GM21367 (cell line): ENCODE measurements around the gene MAP2K6.

Experiments
- ATAC-seq: cut with Tn5 transposase; IDR thresholded peaks from one replicate; pipeline ENCODE4 v1.9.1; 2021; ENCODE audit not compliant: unreplicated experiment

MAP2K6 gene

GRCh38 chr17:69425978-69426377 is 11.5 kb downstream of the MAP2K6 start:
- no peak for ATAC-seq

DNA sequence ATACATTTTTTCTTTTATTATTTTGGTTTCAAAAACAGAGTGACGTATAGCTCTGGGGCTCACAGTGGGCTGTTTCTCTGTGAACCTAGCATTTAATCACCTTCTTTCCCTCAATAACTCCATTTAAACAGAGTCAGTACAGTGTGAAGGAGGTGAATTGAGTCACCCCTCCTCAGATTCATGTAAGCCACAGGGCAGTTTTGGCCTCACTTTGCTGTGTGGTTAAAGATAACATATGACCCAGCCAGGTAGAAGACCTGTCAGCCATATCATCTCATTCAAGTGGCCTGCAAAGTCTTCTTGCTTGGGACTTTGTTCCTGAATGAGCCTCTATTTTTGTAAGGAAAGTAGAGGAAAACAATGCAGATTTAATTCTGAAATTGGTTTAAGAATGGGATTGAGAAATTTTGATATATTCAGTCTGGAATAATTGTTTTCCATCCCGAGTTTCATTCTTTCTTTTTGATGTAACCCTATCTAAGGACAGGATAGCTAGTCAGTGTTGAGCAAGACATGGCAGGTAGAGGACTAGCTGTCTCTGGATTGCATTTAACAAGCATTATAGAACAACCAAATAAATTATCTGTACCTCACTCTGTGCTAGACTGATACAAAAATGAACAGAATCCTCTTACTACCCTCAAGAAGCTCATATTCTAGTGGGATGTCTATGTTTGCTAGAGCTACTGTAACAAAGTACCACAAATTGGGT is 13.1 kb downstream of the MAP2K6 start:
- no peak for ATAC-seq

GRCh38 chr17:69428252-69428980 is 13.9 kb downstream of the MAP2K6 start:
- ATAC-seq, result no peak

GRCh38 chr17:69430488-69430887 is 16.0 kb downstream of the MAP2K6 start:
- ATAC-seq, result no peak

DNA sequence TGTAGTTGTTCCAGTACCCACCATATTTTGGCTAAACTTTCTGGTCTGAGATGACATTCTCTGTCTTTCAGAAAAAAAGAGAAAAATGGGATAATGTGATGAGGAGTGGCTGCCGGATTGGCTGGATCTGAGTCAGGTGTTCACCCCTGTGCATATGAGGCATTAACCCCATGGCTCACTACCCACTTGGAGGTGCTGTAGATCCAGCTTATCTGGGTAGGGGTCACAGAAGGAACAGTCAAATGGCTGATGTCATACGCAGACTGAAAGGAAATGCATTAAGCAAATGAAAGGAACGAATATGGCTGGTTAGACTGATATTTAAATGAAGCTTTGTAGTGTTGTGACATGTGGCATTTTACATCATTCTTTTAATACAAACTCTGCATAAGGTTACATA is 17.3 kb downstream of the MAP2K6 start:
- ATAC-seq, result no peak

DNA sequence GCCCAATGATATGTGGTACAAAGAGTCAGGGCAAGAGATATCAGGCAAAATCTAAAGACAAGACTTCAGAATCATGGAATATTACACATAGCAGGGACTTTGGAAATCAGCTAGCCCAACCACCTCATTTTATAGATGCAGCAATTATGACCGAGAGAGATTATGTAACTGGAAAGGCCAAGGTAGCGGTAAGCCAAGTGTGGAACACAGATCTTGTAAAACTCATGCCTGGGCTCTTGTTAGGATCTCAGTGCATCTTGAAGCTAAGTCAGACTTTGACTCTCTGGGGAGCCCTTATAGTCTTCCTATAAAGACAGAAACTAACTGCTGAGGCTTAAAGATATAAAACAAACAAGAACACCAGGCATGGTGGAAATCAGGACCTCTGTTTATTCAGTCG is 18.6 kb downstream of the MAP2K6 start:
- ATAC-seq, result no peak

GRCh38 chr17:69434164-69434579 is 19.7 kb downstream of the MAP2K6 start:
- ATAC-seq, result no peak

DNA sequence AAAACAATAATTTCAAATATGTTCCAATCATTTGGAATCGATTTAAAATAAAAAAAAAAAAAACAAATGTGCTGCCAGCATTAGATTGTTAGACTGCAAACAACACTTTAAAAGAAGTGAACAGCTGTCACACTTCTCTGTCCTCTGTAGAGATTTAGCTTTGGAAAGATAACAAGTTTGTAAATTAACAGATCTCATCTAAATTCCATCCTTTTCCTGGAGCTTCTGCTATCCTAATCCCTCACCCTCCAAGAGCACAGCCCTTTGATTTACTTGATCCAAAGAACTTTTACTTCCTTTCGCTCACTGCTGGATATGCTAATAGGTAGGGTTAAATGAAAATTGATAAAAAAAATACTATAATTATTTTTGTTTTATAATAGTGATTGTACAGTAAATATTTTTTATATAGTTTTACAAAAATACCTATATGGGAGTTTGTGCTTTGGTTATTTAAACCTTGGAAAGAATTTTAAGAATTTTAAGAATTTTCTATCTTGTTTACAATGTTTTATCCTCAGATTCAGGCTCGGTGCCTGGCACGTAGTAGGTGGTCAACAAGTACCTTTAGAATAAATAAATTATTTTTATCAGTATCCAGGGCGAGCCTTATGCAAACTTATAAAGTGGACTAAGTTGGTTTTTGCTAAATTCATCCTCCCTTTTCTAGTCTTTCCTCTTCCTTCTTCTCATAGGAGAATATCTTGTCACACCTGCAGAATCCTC is 21.6 kb downstream of the MAP2K6 start:
- no peak for ATAC-seq

GRCh38 chr17:69437475-69437874 is 23.0 kb downstream of the MAP2K6 start:
- ATAC-seq, result no peak

DNA sequence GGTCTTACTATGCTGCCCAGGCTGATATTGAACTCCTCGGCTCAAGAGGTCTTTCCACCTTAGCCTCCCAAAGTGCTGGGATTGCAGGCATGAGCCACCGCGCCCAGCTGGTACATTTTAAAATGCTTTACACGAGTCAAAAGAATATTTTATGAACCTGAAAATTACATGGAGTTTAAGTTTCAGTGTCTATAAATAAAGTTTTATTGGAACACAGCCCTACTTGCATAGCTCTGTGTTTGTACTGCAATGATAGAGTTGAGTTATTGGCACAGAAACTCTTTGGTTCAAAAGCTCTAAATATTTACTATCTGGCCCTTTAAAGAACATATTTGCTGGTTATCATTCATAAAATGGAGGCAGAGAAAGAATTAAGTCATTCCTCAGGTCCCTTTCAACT is 24.3 kb downstream of the MAP2K6 start:
- ATAC-seq, result no peak

- ATAC-seq, result no peak
Measured at GRCh38 chr17:69441179-69441578, 26.7 kb downstream of the MAP2K6 start.

DNA sequence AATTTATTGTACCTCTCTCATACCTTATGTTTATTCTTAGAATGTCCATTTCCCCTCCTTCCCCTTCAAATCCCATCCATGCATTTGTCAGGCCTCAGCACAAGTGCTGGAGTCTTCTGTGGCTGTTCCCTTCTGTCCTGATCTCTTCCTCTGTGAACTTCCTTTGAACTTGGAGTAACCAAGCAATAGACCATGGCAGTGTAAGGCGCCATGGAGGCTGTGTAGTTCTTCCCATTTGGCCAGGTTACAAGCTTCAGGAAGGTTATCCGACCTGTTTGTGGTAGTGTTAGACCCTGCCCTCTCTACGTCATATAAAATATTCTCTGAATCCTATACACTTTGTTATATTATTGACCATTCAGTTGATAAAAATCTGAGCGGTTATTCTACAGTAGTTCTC is 28.6 kb downstream of the MAP2K6 start:
- ATAC-seq, result no peak

DNA sequence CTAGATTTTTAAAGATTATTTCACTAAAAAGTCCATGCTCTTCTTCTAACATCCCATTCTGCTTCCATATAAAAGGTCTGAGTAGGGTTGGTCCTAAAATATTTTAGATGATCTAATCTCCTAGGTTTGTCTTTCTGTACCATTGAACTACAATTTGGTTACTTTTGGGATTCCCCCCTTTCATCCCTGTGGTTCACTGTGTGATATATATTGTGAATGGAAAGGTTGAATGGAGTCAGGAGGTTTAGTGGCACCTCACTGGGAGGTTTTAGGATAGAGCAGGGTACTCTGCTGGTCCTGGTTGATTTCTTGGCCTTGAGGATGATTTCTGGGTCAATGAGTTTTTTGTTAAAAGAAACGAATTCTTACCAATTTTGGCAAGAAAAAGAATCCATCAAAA is 29.5 kb downstream of the MAP2K6 start:
- no peak for ATAC-seq

GRCh38 chr17:69445132-69445531 is 30.6 kb downstream of the MAP2K6 start:
- no peak for ATAC-seq

GRCh38 chr17:69447726-69448125 is 33.2 kb downstream of the MAP2K6 start:
- ATAC-seq, result no peak

DNA sequence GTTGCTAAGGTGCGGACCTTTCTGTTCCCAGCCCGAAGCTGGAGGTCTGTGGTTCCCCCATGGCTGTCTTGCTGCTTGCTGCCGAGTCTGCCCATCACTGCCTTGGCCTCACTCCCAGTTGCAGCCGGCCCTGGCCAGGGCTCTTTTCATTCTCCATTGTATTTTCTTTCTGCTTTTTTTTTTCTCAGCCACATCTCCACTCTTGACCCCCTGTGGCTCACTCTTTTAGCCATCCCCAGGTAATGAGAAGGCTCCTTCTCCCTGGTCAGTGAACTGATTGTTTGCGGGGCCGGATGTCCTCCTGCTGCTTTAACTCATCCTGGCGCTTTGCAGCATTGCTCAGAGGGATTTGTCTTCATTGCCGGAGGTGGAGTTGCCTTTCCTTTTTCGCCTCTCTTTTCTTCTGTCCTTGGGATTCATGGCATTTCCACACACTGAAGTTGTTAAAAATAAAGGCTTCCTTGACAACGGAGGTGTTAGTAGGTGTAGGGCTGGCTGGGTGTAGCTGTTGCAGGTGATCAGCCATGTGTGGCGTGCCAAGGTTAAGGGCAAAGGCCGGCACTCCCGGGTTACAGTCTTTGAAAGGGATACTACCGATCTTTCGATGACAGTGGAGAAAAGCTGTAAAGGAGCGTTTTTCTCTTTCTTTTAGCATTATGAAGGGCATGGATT is 34.1 kb downstream of the MAP2K6 start:
- ATAC-seq, result no peak

GRCh38 chr17:69450131-69450530 is 35.6 kb downstream of the MAP2K6 start:
- no peak for ATAC-seq

GRCh38 chr17:69450918-69451317 is 36.4 kb downstream of the MAP2K6 start:
- no peak for ATAC-seq

- peak; percentile 94 for ATAC-seq
Measured at GRCh38 chr17:69451416-69452394, 37.2 kb downstream of the MAP2K6 start.

- ATAC-seq, result no peak
Measured at GRCh38 chr17:69452664-69453260, 38.3 kb downstream of the MAP2K6 start.
